Neuronal stem cell (in vitro differentiated cells): Measurements from ENCODE around the gene TGFBR2.

Experiments used
- DNase-seq: peaks from one replicate; pipeline ENCODE4 v3.0.0-alpha.2; 2013; ENCODE audit warnings: low spot score
- H2AFZ ChIP-seq: one replicate; pipeline ENCODE4 v1.6.1; 2013; ENCODE audit warnings: mild to moderate bottlenecking, low read length, inconsistent platforms
- H2AK5ac ChIP-seq: 2 replicates; pipeline ENCODE4 v1.6.1; 2013; ENCODE audit warnings: low read depth, mild to moderate bottlenecking, inconsistent platforms, low read length, moderate library complexity, mixed read lengths
- H2BK120ac ChIP-seq: 2 replicates; pipeline ENCODE4 v1.6.1; 2013; ENCODE audit warnings: low read depth, mild to moderate bottlenecking, inconsistent platforms, low read length, moderate library complexity, mixed read lengths
- H2BK12ac ChIP-seq: one replicate; pipeline ENCODE4 v1.6.1; 2013; ENCODE audit warnings: low read length, inconsistent platforms
- H2BK15ac ChIP-seq: 2 replicates; pipeline ENCODE4 v1.6.1; 2013; ENCODE audit warnings: mild to moderate bottlenecking, low read length, inconsistent platforms, mixed read lengths
- H2BK5ac ChIP-seq: one replicate; pipeline ENCODE4 v1.6.1; 2013; ENCODE audit warnings: inconsistent platforms, mild to moderate bottlenecking, low read length, moderate library complexity
- H3K14ac ChIP-seq: one replicate; pipeline ENCODE4 v1.6.1; 2013; ENCODE audit warnings: low read length, inconsistent platforms
- H3K18ac ChIP-seq: 2 replicates; pipeline ENCODE4 v1.6.1; 2013; ENCODE audit warnings: low read length, inconsistent platforms
- H3K23ac ChIP-seq: 2 replicates; pipeline ENCODE4 v1.6.1; 2013; ENCODE audit warnings: low read depth, mild to moderate bottlenecking, mixed read lengths, low read length, inconsistent platforms; ENCODE audit not compliant: poor library complexity
- H3K27ac ChIP-seq: replicated peaks from 3 replicates; pipeline ENCODE4 v1.5.1; 2013; ENCODE audit warnings: low read length, inconsistent platforms
- H3K27me3 ChIP-seq, 3 experiments: 2 replicates each; pipeline ENCODE4 v1.6.1; 2013; ENCODE audit warnings: low read length in 3 of 3, mild to moderate bottlenecking in 2 of 3, inconsistent platforms in 1 of 3, low read depth in 1 of 3, mixed read lengths in 1 of 3, moderate library complexity in 1 of 3; ENCODE audit not compliant: control insufficient read depth in 3 of 3, insufficient read depth in 3 of 3
- H3K36me3 ChIP-seq, 2 donors: replicated peaks in 1 of 2; 2 replicates each; pipeline ENCODE4 v1.6.1; 2013; ENCODE audit warnings: low read length in 2 of 2; ENCODE audit not compliant: control insufficient read depth in 2 of 2, insufficient read depth in 2 of 2
- H3K4ac ChIP-seq: 2 replicates; pipeline ENCODE4 v1.6.1; 2013; ENCODE audit warnings: inconsistent platforms, mild to moderate bottlenecking, low read length, moderate library complexity
- H3K4me1 ChIP-seq, 2 donors: 1 replicate in 1 of 2; 2 replicates in 1 of 2; pipeline ENCODE4 v1.6.1; 2013; ENCODE audit warnings: low read length in 2 of 2, low read depth in 1 of 2; ENCODE audit not compliant: control insufficient read depth in 2 of 2, insufficient read depth in 1 of 2
- H3K4me2 ChIP-seq: one replicate; pipeline ENCODE4 v1.6.1; 2013; ENCODE audit warnings: mild to moderate bottlenecking, low read length, inconsistent platforms; ENCODE audit not compliant: insufficient read depth, poor library complexity, severe bottlenecking
- H3K4me3 ChIP-seq, 2 donors: 2 replicates each; pipeline ENCODE4 v1.5.1; 2013; ENCODE audit warnings: low read length in 2 of 2, mild to moderate bottlenecking in 2 of 2, inconsistent platforms in 1 of 2, moderate library complexity in 1 of 2
- H3K79me1 ChIP-seq: one replicate; pipeline ENCODE4 v1.6.1; 2013; ENCODE audit warnings: low read depth, mild to moderate bottlenecking, inconsistent platforms, low read length, moderate library complexity
- H3K9ac ChIP-seq: one replicate; pipeline ENCODE4 v1.6.1; 2013; ENCODE audit warnings: mild to moderate bottlenecking, low read depth, low read length, inconsistent platforms; ENCODE audit not compliant: poor library complexity
- H3K9me3 ChIP-seq, 2 donors: replicated peaks in 1 of 2; 2 replicates each; pipeline versions ENCODE3 to v1.6.1; 2013; ENCODE audit warnings: low read length in 2 of 2, mild to moderate bottlenecking in 2 of 2, inconsistent platforms in 1 of 2, low read depth in 1 of 2, mixed read lengths in 1 of 2, moderate library complexity in 1 of 2; ENCODE audit not compliant: control insufficient read depth in 2 of 2, insufficient read depth in 1 of 2
- H4K8ac ChIP-seq: one replicate; pipeline ENCODE4 v1.6.1; 2013; ENCODE audit warnings: low read depth, mild to moderate bottlenecking, inconsistent platforms, low read length, moderate library complexity
- H4K91ac ChIP-seq: one replicate; pipeline ENCODE4 v1.6.1; 2013; ENCODE audit warnings: low read length, low read depth, mild to moderate bottlenecking, inconsistent platforms; ENCODE audit not compliant: poor library complexity
- WGBS, 2 donors: extraction: QIAGEN DNeasy Blood & Tissue Kit; methylation state at CpG; one replicate each; pipeline ENCODE4 v1.1.7; 2013; ENCODE audit warnings: missing lambda C conversion rate in 2 of 2, mixed read lengths in 1 of 2; ENCODE audit not compliant: insufficient read length in 2 of 2, insufficient replicate concordance in 1 of 2; ENCODE audit errors: extremely low coverage in 2 of 2; 5-methylcytosine and 5-hydroxymethylcytosine counted together

TGFBR2 gene

DNA sequence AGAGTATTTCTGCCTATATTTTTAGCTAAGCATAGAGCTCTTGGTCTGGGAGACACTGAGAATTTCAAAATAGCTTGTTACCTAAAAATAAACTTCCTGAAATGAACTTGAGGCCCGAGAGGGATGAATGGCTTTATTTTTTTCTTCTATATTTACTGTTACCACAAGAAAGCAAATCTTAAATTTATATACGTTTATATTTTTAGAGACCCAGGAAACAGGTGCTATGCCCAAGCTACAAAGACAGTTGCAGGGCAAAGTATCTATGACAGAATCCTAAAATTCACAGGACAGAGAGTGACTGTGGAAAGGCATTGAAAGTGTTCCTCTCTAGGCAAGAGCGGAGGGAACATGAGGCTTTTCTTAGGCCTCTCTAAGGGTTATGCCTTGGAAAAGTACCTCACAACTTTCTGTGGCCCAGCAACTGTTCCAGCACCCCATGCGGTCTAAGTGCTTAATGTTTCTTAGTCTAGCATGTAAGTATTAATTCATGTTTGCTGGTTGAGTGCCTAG is 36.5 kb downstream of the TGFBR2 start:
- no peak overlapping the region for H2BK120ac ChIP-seq
- H3K4ac ChIP-seq = no peak overlapping the region
- no peak overlapping the region for H2AK5ac ChIP-seq
- no peak overlapping the region for H2BK15ac ChIP-seq
- no peak overlapping the region for H3K14ac ChIP-seq
- H3K9ac ChIP-seq = no peak overlapping the region
- no peak overlapping the region for H3K23ac ChIP-seq
- H3K27ac ChIP-seq = no peak overlapping the region
- H3K79me1 ChIP-seq = no peaks in the 10 kb centered on the region
- H2BK5ac ChIP-seq = no peak overlapping the region
- H4K91ac ChIP-seq = no peak overlapping the region
- peaks cover 0 to 4% of the 10 kb centered on the region in 2 donors for H3K9me3 ChIP-seq
- H3K36me3 ChIP-seq = peaks cover 0 to 52% of the 10 kb centered on the region in 2 donors
- no peak overlapping the region for H3K18ac ChIP-seq
- no peak overlapping the region for H2BK12ac ChIP-seq
- no peaks in the 10 kb centered on the region for H3K27me3 ChIP-seq
- H3K4me2 ChIP-seq = no peak overlapping the region
- H3K4me3 ChIP-seq = no peak overlapping the region
- peaks cover 0 to 1% of the 10 kb centered on the region in 2 donors for H3K4me1 ChIP-seq
- no peak for DNase-seq
- no peak overlapping the region for H2AFZ ChIP-seq
- H4K8ac ChIP-seq = no peak overlapping the region
- no CpG with 5 or more reads among the region's 4 CpGs for WGBS, 2 donors

DNA sequence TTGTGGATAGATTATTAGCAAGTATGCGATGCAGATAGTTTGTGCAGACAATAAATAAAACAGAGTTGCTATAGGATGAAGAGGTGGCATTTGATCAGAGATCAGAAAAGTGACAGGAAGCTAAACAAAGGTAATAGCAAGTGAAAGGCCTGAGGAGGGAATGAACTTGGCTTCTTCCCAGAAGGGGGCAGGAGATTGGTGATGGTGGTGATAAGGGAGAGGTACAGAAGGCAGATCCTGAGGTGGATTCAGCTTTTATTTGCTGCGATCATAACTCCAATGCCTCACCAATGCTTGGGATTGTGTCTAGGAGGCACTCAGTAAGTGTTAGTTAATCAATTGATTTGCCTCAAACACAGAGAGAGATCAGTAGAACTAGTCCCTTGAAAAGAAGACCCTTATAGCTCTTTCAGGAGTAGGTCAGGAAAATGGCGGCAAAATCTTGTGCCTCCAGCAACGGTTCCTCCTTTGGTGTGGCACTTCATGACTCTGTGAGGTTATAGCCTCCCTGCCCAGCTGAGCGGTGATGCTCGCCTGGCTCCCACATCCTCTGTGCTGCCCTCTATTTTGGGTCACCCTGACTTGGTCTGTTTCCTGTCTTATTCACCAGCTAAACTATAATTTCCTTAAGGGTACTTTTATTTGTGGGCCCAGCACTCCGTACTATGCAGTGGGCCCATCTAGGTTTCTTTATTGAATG is 37.5 kb downstream of the TGFBR2 start:
- H3K23ac ChIP-seq = no peak overlapping the region
- H2AFZ ChIP-seq = no peak overlapping the region
- peaks cover 0 to 3% of the 10 kb centered on the region in 2 donors for H3K9me3 ChIP-seq
- no peak overlapping the region for H3K14ac ChIP-seq
- H3K4me1 ChIP-seq = peaks cover 1 to 4% of the 10 kb centered on the region in 2 donors
- no peak overlapping the region for H3K9ac ChIP-seq
- no CpG with 5 or more reads among the region's 7 CpGs for WGBS, 2 donors
- no peak overlapping the region for H2BK5ac ChIP-seq
- no peak overlapping the region for H3K4me2 ChIP-seq
- H2BK120ac ChIP-seq = no peak overlapping the region
- no peak overlapping the region for H3K27ac ChIP-seq
- no peak overlapping the region for H2BK15ac ChIP-seq
- H3K27me3 ChIP-seq = no peaks in the 10 kb centered on the region
- no peak overlapping the region for H3K18ac ChIP-seq
- H2AK5ac ChIP-seq = no peak overlapping the region
- DNase-seq = no peak
- H3K36me3 ChIP-seq = peaks cover 0 to 58% of the 10 kb centered on the region in 2 donors
- H4K8ac ChIP-seq = no peak overlapping the region
- no peak overlapping the region for H3K4me3 ChIP-seq
- no peak overlapping the region for H4K91ac ChIP-seq
- no peaks in the 10 kb centered on the region for H3K79me1 ChIP-seq
- H3K4ac ChIP-seq = no peak overlapping the region
- H2BK12ac ChIP-seq = no peak overlapping the region

DNA sequence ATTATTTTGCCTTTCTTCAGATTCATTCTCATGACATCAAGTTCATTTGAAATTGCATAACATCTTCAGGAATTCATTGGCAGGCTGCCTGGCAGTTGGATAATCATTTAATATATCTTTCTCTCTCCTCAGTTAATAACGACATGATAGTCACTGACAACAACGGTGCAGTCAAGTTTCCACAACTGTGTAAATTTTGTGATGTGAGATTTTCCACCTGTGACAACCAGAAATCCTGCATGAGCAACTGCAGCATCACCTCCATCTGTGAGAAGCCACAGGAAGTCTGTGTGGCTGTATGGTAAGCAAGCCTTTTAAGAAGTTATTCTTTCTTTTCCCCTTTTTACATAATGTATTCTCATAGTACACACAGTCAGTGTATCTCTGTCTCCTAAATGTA is 38.2 kb downstream of the TGFBR2 start:
- no peak overlapping the region for H3K23ac ChIP-seq
- no CpG with 5 or more reads among the region's 2 CpGs for WGBS, 2 donors
- H3K4me2 ChIP-seq = no peak overlapping the region
- no peaks in the 10 kb centered on the region for H3K27me3 ChIP-seq
- no peak for DNase-seq
- no peak overlapping the region for H4K91ac ChIP-seq
- no peak overlapping the region for H2BK15ac ChIP-seq
- no peak overlapping the region for H2BK5ac ChIP-seq
- H3K4ac ChIP-seq = no peak overlapping the region
- peaks cover 4 to 6% of the 10 kb centered on the region in 2 donors for H3K4me1 ChIP-seq
- H3K9ac ChIP-seq = no peak overlapping the region
- H3K18ac ChIP-seq = no peak overlapping the region
- no peak overlapping the region for H4K8ac ChIP-seq
- H3K27ac ChIP-seq = no peak overlapping the region
- no peak overlapping the region for H2AK5ac ChIP-seq
- no peak overlapping the region for H2BK12ac ChIP-seq
- peaks cover 0 to 3% of the 10 kb centered on the region in 2 donors for H3K9me3 ChIP-seq
- peaks cover 0 to 65% of the 10 kb centered on the region in 2 donors for H3K36me3 ChIP-seq
- H3K79me1 ChIP-seq = no peaks in the 10 kb centered on the region
- no peak overlapping the region for H3K4me3 ChIP-seq
- H2AFZ ChIP-seq = no peak overlapping the region
- no peak overlapping the region for H3K14ac ChIP-seq
- H2BK120ac ChIP-seq = no peak overlapping the region

DNA sequence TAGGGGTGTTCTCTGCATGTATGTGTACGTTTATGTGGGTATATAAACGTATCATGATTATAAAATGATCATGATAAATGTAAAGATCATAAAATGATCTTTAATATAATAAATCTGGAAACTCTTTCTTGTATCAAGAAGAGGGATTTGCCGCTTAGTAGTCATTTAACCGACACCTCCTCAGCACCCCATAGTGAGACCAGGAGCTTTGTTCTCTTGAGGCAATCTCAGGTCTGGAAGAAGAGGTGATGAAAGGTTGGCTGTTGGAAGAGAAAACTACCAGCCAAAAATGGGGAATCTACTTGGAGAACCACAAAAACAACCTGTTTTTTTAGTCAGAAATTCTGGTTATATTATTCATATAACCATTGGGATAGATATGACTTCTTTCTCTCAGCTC is 38.7 kb downstream of the TGFBR2 start:
- no CpG with 5 or more reads among the region's 4 CpGs for whole genome bisulfite sequencing, 2 donors
- H3K4ac ChIP-seq = no peak overlapping the region

More for the DNA sequence above, 38.7 kb downstream of the TGFBR2 start:
- H2AK5ac ChIP-seq = no peak overlapping the region
- no peak overlapping the region for H2BK5ac ChIP-seq
- no peak overlapping the region for H3K18ac ChIP-seq
- H3K23ac ChIP-seq = no peak overlapping the region
- H4K8ac ChIP-seq = no peak overlapping the region
- H3K27ac ChIP-seq = no peak overlapping the region
- H2BK15ac ChIP-seq = no peak overlapping the region
- H3K9ac ChIP-seq = no peak overlapping the region
- H2AFZ ChIP-seq = no peak overlapping the region
- H2BK12ac ChIP-seq = no peak overlapping the region
- H3K9me3 ChIP-seq = peaks cover 0 to 3% of the 10 kb centered on the region in 2 donors
- no peak overlapping the region for H2BK120ac ChIP-seq
- H3K27me3 ChIP-seq = no peaks in the 10 kb centered on the region
- no peak overlapping the region for H3K14ac ChIP-seq
- H3K4me2 ChIP-seq = no peak overlapping the region
- H3K4me1 ChIP-seq = peaks cover 4 to 6% of the 10 kb centered on the region in 2 donors
- no peak for DNase-seq
- no peak overlapping the region for H3K4me3 ChIP-seq
- no peak overlapping the region for H4K91ac ChIP-seq
- no peaks in the 10 kb centered on the region for H3K79me1 ChIP-seq
- peaks cover 0 to 67% of the 10 kb centered on the region in 2 donors for H3K36me3 ChIP-seq
